HCT116 (cell line): ENCODE data around the gene GPR171.

Source experiments
- SRF ChIP-seq: IDR thresholded peaks from 2 replicates; pipeline ENCODE4 v1.6.1; 2012; ENCODE audit warnings: low read depth
- TF ChIP-seq, protein P1 (sequence below), 3 experiments: fragments of 200-600 bp in 1 of 3; sonication (generic) in 1 of 3; IDR thresholded peaks in 2 of 3; conservative IDR thresholded peaks in 1 of 3; 2 replicates each; pipeline ENCODE4 v1.5.1; 2012 to 2017; ENCODE audit warnings: low read depth in 2 of 3, low read length in 2 of 3, antibody characterized with exemption in 1 of 3, borderline replicate concordance in 1 of 3, control low read depth in 1 of 3, mild to moderate bottlenecking in 1 of 3, mixed read lengths in 1 of 3, mixed run types in 1 of 3, moderate library complexity in 1 of 3; ENCODE audit not compliant: insufficient read depth in 1 of 3

DNA sequence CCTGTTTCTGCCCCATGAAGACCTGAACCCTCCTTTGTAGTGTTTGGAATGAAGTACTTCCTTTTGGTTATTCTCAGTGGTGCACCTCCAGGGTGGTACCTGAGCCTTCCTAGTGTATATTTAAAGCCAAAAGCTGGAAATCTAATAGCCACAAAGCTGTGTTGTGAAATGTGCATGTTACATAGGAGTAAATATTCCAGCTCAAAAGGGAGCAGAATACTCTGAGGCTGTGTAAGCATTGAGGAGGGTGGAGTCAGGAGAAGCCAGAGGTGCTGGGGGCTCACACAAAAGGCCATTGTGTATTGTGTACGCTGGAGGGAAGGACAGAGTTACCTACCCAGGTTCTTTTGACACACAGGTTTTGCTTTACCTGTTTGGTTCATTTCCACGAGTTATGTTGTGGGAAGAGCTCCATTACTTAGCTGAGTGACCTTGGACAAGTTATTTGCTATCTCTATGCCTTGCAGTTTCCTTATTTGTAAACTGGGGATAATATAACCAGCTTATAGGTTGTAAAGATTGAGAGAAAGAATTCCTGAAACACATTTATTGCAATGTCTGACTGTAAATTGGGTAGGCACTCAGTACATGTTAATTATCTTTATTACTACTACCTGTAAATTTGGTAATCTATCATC is 24.7 kb downstream of the GPR171 start:
- TF ChIP-seq SRF = no peak
- TF ChIP-seq, protein P1, sequence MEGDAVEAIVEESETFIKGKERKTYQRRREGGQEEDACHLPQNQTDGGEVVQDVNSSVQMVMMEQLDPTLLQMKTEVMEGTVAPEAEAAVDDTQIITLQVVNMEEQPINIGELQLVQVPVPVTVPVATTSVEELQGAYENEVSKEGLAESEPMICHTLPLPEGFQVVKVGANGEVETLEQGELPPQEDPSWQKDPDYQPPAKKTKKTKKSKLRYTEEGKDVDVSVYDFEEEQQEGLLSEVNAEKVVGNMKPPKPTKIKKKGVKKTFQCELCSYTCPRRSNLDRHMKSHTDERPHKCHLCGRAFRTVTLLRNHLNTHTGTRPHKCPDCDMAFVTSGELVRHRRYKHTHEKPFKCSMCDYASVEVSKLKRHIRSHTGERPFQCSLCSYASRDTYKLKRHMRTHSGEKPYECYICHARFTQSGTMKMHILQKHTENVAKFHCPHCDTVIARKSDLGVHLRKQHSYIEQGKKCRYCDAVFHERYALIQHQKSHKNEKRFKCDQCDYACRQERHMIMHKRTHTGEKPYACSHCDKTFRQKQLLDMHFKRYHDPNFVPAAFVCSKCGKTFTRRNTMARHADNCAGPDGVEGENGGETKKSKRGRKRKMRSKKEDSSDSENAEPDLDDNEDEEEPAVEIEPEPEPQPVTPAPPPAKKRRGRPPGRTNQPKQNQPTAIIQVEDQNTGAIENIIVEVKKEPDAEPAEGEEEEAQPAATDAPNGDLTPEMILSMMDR (IDR thresholded peaks at IDR 0.05 in 2 of 3, conservative IDR thresholded peaks at IDR 0.05 in 1 of 3; ENCODE audit: borderline replicate concordance in 1 of 3, insufficient read depth in 1 of 3, low read depth in 2 of 3, low read length in 2 of 3) = no peak
